ENCODE results near the gene RPS6KC1.
"Not testable (repeated sequence)": the region's sequence is repeated elsewhere in the genome, so short reads cannot be mapped to it uniquely, and the experiment has no call there.

Gene RPS6KC1

GRCh38 chr1:213019450-213019849, 31.6 kb upstream of the RPS6KC1 start:
- no peak overlapping the region for H3K4me2 ChIP-seq (ENCODE audit: low read length)
- H3K79me2 ChIP-seq (ENCODE audit: control insufficient read depth, low read length) = peaks cover 8% of the 10 kb centered on the region
- no peak overlapping the region for H3K27ac ChIP-seq (ENCODE audit: low read depth, low read length)
- 0 out of 2 replicates have a peak, but pooled peaks cover 4% of the 10 kb centered on the region for H3K36me3 ChIP-seq (ENCODE audit: control insufficient read depth, low read length)
- H3F3A ChIP-seq (ENCODE audit: control insufficient read depth, insufficient read depth) = no peaks in the 10 kb centered on the region
- no peak for TF ChIP-seq EZH2phosphoT487 (IDR thresholded peaks at IDR 0.05; ENCODE audit: borderline replicate concordance, low read length)
- no peak for TF ChIP-seq CTCF (IDR thresholded peaks at IDR 0.05; ENCODE audit: low read depth, low read length, poor library complexity, severe bottlenecking)
- H3K4me3 ChIP-seq (ENCODE audit: low read length) = no peak overlapping the region
- no peaks in the 10 kb centered on the region for H3K27me3 ChIP-seq (ENCODE audit: control insufficient read depth, low read length)
- H3K4me1 ChIP-seq (ENCODE audit: control insufficient read depth, low read length) = peaks cover 9% of the 10 kb centered on the region
- H3K9me3 ChIP-seq (ENCODE audit: control insufficient read depth, insufficient read depth, low read length) = no peaks in the 10 kb centered on the region
- 0 out of 2 replicates have a peak, but pooled peaks cover 2% of the 10 kb centered on the region for H4K20me1 ChIP-seq (ENCODE audit: control insufficient read depth, insufficient read depth, low read depth, low read length)
- H3K9me2 ChIP-seq (replicated peaks; ENCODE audit: control insufficient read depth, low read length) = no peaks in the 10 kb centered on the region

GRCh38 chr1:213020016-213020415, 31.0 kb upstream of the RPS6KC1 start:
- Histone ChIP-seq H3K4me2 (ENCODE audit: low read length) (no peak overlapping the region), H3K27ac (ENCODE audit: low read depth, low read length) (no peak overlapping the region), H3K9me3 (ENCODE audit: control insufficient read depth, insufficient read depth, low read length) (peaks cover 1% of the 10 kb centered on the region; the same call in 1 of the 2 replicates), H3K79me2 (ENCODE audit: control insufficient read depth, low read length) (peaks cover 2% of the 10 kb centered on the region), H3K4me1 (ENCODE audit: control insufficient read depth, low read length) (peaks cover 7% of the 10 kb centered on the region), H3K9me2 (replicated peaks; ENCODE audit: control insufficient read depth, low read length) (no peaks in the 10 kb centered on the region), H3F3A (ENCODE audit: control insufficient read depth, insufficient read depth) (no peaks in the 10 kb centered on the region), H3K36me3 (ENCODE audit: control insufficient read depth, low read length) (no peaks in the 10 kb centered on the region), H3K4me3 (ENCODE audit: low read length) (no peak overlapping the region), H4K20me1 (ENCODE audit: control insufficient read depth, insufficient read depth, low read depth, low read length) (no peaks in the 10 kb centered on the region), H3K27me3 (ENCODE audit: control insufficient read depth, low read length) (no peaks in the 10 kb centered on the region)
- TF ChIP-seq CTCF (IDR thresholded peaks at IDR 0.05; ENCODE audit: low read depth, low read length, poor library complexity, severe bottlenecking) = no peak
- no peak for TF ChIP-seq EZH2phosphoT487 (IDR thresholded peaks at IDR 0.05; ENCODE audit: borderline replicate concordance, low read length)

- H3K4me1 ChIP-seq (ENCODE audit: control insufficient read depth, low read length); H3K4me3 ChIP-seq (ENCODE audit: low read length); H3F3A ChIP-seq (ENCODE audit: control insufficient read depth, insufficient read depth); H3K27ac ChIP-seq (ENCODE audit: low read depth, low read length); H3K79me2 ChIP-seq (ENCODE audit: control insufficient read depth, low read length); H3K4me2 ChIP-seq (ENCODE audit: low read length); H3K27me3 ChIP-seq (ENCODE audit: control insufficient read depth, low read length); H3K36me3 ChIP-seq (ENCODE audit: control insufficient read depth, low read length); H4K20me1 ChIP-seq (ENCODE audit: control insufficient read depth, insufficient read depth, low read depth, low read length); H3K9me3 ChIP-seq (ENCODE audit: control insufficient read depth, insufficient read depth, low read length); H3K9me2 ChIP-seq (replicated peaks; ENCODE audit: control insufficient read depth, low read length): not testable (repeated sequence)
Observed at GRCh38 chr1:213027024-213027423, 24.0 kb upstream of the RPS6KC1 start.

GRCh38 chr1:213032651-213033050, 18.4 kb upstream of the RPS6KC1 start:
- H3K4me2 ChIP-seq (ENCODE audit: low read length) = no peak overlapping the region
- peaks cover 14% of the 10 kb centered on the region; the same call in 1 of the 2 replicates for H3K27me3 ChIP-seq (ENCODE audit: control insufficient read depth, low read length)
- no peaks in the 10 kb centered on the region for H3F3A ChIP-seq (ENCODE audit: control insufficient read depth, insufficient read depth)
- no peaks in the 10 kb centered on the region for H4K20me1 ChIP-seq (ENCODE audit: control insufficient read depth, insufficient read depth, low read depth, low read length)
- no peaks in the 10 kb centered on the region for H3K9me3 ChIP-seq (ENCODE audit: control insufficient read depth, insufficient read depth, low read length)
- no peak for TF ChIP-seq EZH2phosphoT487 (IDR thresholded peaks at IDR 0.05; ENCODE audit: borderline replicate concordance, low read length)
- TF ChIP-seq CTCF (IDR thresholded peaks at IDR 0.05; ENCODE audit: low read depth, low read length, poor library complexity, severe bottlenecking) = no peak
- no peaks in the 10 kb centered on the region for H3K4me1 ChIP-seq (ENCODE audit: control insufficient read depth, low read length)
- no peaks in the 10 kb centered on the region for H3K9me2 ChIP-seq (replicated peaks; ENCODE audit: control insufficient read depth, low read length)
- no peaks in the 10 kb centered on the region for H3K36me3 ChIP-seq (ENCODE audit: control insufficient read depth, low read length)
- H3K27ac ChIP-seq (ENCODE audit: low read depth, low read length) = no peak overlapping the region
- no peaks in the 10 kb centered on the region for H3K79me2 ChIP-seq (ENCODE audit: control insufficient read depth, low read length)
- no peak overlapping the region for H3K4me3 ChIP-seq (ENCODE audit: low read length)

Measured in DOHH2 (cell line).